HG03469 (cell line): ENCODE measurements around the gene AUTS2.

ENCODE experiments used
- ATAC-seq: cut with Tn5 transposase; IDR thresholded peaks from one replicate; pipeline ENCODE4 v1.9.1; 2021; ENCODE audit warnings: mild to moderate bottlenecking, moderate library complexity, moderate number of reproducible peaks; ENCODE audit not compliant: unreplicated experiment

AUTS2 gene

DNA sequence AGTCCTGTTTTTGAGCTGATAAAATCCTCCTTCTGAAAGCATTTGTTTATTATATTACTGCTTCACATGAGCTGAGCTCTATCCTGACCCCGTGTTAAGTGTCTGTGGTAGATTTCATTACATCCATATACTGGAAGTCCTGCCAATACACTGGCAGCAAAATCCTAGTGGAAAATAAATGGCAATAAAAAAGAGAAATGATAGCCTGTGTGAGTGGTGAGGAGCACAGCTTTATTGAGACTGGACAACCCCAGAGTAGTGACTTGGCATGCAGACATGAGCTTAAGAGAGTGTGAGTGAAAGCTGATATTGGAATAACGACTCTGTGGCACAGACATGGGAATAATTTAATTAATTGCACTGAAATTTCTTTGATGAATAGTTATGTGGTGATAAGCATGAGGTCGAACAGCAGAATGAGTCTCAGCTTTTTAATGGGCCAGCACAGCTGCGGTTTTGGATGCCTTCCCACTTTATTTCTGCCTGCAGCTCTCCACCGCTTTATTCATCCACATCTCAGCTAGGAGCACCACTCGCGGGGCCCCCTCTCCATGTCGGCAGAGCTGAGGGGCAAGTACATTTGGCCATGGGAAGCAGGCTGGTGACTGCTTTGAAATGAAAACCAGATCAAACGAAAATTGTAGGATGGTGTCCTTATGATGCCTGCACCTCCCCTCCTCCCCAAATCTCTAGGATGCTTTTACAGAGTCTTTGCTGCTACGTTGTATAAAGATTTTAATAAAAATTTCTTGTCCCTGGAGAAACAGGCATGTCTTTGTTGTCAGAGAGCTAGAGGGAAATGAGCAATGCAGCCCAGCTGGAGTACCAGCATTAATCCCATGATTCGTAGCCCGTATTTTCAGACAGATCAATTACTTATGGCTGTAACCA lies 494.3 kb downstream of the AUTS2 start:
- no peak for ATAC-seq

DNA sequence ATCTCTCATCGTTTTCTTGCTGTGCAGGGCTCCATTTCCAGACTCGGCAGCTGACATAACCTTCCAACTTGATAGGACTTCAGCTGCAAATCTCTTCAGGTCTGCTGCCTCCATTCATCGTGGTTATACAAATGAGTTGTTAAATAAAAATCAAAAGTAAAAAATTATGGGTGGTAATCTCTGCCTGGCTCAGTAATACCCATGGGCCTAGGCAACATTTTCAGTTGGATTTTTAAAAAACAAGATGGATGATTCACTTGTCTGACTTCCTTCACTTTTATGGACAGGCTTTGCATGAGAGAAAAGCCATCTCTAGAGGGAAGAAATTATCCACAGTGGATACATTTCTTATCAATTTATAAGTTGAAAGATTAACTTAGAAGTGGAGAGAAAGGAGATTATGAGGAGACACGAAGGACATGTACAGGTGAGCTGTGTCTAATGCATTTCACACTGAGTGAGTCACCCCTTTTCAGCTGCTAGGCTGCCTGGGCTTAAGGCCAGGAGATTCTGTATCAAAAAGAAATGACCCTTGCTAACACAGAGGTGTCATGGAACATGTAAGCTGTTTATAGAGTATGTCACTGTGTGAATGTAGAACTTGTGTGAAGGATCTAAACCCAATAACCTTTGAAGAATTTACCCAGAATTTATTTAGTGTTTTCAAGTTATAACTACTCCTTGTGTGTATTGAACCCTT lies 495.1 kb downstream of the AUTS2 start:
- ATAC-seq: no peak

DNA sequence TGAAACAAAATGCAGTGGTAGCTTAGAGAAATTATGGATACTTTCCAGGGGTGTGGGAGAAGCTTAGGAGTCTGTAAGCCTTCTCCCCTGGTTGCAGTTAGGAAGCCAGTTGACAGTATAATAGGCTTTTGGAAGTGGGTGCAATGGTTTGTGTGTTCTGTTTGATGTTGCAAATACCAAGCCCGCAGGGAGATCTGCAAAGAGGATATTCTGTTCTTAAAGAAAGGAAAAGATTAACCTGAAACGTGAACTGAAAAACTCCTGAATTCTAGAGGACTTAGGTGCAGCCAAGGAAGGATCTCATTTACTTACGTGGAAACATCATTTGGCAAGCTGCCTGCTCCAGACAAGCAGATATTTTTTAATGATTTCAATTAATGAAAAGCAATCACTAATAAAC lies 496.6 kb downstream of the AUTS2 start:
- ATAC-seq: no peak

DNA sequence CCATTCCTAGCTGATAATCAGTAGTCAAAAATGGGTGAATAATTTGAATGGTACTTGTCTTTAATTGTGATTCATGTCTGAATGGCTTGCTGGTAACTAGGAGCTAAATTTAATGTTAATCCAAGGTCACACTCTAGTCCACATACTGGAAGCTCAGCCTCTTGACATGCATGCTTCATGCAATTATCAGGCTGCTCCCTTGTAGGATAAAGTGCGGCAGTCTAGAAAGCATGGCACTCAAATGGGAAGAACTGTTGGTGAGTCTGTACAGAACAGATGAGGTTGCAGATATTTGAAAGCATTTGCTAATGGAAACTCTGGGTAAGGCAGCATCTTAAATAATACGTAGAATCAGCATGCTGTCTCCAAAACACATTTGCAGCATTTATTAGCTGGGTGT lies 499.4 kb downstream of the AUTS2 start:
- ATAC-seq: no peak

DNA sequence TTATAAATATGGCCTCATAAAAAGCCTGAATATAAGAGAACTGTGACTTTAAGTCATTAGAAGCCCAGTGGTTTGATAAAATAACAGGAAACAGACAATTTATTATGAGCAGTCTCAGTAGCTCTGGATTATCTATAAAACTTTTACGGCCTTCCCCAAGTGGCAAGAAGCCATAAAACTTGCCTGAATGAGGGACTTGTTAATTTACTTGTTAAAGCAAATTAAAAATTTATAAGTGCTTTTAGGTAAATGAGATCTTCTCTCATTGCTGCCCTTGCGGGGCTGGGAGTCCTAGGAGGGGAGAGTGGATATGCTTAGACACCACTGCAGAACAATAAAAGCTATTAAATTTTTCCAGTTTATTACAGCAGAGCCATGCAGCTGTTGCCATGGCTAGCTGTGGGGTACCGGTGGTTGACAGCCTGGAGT lies 499.9 kb downstream of the AUTS2 start:
- no peak for ATAC-seq

DNA sequence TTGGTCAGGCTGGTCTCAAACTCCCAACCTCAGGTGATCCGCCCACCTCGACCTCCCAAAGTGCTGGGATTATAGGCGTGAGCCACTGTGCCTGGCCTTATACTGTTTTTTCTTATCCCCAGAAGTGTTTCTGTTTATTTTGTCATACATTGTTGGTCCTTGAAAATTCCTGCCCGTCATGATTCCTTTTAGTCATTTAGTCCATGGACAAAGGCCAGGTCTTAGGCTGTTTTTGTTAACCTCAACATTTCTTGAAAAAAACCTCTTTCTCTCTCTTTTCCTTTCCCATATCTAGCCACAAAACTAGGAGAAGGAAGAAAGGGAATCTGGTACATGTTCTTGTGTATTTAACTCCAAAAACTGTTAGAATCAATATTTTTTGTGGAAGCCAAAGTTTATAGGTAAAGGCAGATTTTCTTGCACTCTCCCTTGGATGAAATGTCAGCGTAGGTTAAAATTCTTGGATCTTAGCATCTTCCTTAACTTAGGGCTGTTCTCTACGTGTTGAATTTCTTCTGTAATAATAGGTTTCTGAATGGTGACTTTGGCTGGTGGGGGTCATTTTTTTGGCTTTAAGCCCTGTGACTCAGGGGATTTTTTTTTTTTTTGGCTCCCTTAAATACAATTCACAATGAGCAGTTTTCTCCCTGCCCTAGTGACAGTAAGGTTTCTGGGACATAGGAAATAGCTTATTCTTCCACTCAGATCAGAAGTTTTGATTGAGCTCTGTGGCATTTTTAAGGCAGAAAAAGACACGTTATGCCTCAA lies 500.8 kb downstream of the AUTS2 start:
- no peak for ATAC-seq

DNA sequence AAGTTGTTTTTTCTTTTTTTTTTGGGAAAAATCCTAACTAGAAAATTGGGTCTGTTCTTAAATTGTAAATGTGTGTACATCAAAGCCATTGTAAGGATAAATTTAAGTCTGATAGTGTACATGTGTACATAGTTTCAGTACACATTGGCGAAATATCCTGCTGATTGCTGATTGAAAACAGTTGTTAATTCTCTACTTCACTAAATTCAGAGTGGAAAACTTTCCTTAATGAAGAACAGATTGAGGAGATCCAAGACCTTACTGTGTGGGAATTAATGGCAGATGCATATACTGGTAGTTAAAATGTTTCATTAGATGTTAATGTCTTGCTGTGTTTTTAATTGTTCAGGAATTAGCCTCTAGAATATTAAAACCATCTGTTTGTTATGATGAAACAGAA lies 506.0 kb downstream of the AUTS2 start:
- ATAC-seq: no peak

DNA sequence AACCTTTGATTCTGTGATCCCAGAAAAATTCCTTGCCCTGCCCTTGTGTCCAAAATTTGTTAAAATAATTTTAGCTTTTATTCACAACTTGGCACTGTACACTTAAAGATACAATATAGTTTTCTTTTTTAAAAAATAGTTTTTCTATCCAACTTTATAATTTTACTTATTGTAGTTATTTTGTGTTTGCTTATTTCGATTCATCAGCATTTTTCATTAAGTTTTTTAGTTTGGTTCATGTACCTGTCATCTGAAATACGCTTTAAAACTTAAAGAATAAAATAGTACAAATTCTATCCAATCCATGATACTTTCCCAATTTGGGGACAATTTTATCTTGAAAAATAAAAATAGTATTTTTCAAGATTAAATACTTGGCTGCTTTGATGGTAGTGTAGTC lies 514.8 kb downstream of the AUTS2 start:
- no peak for ATAC-seq

DNA sequence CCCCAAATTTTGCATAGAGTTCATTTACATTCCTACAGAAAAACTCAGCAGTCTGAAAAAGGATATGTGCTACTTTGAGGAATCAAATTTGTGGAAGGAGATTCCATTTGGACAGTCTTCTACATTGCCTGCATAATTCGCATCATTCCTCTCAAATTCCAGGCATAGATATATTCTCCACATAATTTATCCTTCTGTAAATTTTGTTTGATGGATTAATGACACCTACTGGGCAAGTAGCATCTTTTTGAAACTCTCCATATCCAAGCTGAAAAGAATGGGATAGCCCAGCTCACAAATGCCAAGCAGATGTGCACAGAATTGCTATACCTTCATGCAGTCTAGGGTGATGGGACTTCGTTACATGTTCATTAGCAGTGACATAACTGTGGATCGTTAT lies 515.3 kb downstream of the AUTS2 start:
- ATAC-seq: no peak

DNA sequence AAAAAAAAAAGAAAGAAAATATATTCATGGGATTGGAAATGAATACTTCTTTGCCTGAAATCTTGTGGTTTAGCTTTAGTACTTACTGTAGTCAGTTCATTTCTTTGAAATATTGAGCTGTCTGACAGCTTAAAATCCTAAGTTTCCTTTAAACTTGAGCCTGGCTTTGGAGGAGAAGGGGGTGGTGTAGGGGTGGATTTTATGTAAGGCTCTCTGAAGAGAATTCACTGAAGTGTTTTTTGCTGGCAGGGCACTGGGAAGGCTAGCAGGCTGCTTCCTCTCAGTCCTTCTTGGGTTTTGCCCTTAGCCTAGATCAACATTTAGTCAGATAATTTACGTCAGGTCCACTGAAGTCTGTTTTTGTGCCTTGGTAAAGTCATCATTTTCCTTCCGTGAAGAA lies 516.5 kb downstream of the AUTS2 start:
- ATAC-seq: no peak

DNA sequence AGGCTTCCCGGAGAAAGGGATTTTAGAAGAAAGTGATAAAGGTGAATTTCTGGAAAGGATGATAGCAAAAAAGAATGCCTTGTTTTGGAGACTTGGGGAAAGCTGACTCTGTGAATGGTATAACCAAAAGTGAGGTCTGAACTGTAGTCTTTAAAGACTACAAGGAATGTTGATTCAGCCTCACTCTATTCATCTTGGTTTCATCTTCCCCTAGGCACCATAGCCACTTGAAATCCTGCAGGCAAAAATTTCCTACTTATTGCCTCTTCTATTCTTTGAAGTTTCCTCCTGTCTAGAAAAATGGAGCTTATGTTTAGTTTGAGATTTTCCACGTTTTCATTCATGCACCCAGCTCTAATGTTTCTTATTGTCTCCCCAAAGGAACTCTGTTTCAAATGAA lies 518.0 kb downstream of the AUTS2 start:
- no peak for ATAC-seq

DNA sequence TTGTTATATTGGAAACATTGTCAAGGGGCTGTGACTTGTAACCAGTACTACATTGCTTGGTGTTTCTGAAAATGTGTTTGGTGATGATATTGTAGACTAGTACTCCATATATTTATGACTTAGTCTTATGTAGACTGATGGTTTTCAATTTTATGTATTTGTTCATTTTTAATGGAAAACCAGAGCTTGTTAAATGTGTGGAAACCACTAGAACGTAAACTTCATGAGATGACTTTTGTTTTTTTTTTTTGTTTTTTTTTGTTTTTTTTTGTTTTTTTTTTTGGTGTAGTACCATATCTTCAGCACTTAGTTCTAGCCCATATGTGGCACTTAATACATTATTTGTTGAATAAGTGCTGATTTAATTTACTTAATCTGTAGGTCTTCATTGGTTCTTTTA lies 518.6 kb downstream of the AUTS2 start:
- no peak for ATAC-seq

DNA sequence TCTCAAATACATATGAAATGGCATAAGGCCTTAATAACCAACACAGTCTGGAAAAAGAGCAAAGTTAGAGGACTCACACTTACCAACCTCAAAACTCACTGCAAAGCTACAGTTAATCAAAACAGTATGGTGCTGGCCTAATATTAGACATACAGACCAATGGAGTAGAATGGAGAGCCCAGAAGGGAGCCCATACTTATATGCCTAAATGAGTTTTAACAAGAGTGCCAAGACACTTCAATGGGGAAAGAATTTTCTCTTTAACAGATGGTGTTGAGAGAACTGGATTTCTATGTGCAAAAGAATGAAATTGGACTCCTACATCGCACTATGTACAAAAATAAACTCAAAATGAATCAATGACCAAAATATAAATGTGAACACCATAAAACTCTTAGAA lies 522.6 kb downstream of the AUTS2 start:
- no peak for ATAC-seq

DNA sequence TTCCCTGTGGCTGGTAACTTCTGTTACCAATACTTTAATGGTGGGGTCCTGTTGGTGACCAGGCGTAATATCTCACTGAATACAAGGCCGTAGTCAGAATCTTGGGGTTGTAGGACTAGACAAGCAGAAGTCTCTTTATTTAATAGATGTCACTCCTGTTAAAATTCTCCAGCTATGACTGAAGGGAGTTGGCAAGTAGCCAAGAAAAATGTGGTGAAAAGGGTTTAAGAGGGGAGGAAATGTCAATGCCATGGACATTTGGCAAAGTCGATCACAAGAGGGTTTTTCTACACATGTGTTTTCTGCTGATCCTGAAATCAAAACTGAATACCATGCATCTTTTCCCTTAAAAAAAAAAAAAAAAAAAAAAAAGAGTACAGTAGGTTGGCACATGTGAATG lies 533.5 kb downstream of the AUTS2 start:
- no peak for ATAC-seq

DNA sequence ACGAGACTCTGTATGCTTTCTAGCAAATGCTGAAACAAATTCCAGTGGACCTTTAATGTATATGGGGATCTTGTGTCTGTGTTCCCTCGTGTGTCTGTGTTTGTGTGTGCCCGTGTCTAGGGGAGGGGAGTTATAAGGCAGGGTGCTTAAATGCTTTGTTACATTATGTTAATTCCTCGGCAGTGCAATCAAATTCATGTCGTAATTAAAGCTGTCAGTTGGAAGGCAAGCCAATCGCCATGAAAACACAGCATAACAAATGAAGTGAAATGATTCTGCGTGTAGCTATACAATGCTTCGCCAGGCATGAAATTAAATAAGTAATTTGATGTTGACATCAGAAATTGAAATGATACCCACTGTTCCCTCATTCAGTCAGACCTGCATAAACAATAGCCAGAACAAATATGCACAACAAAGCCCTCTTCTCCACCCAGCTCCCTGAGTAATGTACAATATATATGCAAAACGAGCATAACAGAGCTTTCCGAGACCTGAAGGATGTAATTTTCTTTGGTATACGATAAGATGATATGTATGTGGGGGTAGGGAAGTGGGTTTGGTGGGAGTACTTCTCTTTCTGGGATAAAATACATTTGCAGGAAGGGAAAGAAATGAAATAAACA lies 534.1 kb downstream of the AUTS2 start:
- ATAC-seq: no peak

DNA sequence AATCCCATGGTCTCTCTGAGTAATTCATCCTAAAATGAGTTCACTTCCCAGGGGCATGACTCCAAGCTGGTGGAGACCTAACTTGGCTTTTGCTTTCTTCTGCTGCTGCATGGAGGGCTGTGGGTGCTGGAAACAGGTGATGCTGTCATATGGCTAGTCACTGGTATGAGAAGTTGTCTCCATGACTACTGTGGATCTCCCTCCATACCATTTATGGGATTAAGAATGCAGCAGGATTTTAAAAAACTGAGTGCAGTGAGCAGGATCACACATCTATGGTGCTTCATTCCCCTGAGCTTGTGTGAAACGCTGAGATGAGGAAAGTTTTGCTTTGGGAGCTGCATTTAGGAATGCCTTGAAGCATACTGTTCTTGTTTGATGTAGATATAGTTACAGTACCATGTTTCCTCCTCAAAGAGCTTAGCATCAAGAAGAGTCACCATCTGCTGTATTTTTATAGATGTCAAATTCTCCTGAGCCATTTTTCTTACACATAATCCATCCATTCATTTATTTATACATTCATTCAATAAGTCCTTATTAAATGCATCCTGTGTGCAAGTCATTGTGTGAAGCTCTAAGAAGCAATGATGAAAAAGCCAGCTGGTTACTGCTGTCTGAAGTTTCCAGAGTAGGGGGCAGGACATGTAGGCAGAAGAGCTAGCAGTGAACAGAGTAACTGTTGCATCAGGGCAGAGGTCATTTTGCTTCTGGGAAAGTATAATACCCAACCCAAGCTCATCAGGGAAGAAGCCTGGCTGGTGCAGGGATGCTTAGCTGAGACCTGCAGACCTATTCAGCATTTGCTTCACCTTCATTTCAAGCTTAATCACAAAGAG lies 534.8 kb downstream of the AUTS2 start:
- ATAC-seq: no peak

DNA sequence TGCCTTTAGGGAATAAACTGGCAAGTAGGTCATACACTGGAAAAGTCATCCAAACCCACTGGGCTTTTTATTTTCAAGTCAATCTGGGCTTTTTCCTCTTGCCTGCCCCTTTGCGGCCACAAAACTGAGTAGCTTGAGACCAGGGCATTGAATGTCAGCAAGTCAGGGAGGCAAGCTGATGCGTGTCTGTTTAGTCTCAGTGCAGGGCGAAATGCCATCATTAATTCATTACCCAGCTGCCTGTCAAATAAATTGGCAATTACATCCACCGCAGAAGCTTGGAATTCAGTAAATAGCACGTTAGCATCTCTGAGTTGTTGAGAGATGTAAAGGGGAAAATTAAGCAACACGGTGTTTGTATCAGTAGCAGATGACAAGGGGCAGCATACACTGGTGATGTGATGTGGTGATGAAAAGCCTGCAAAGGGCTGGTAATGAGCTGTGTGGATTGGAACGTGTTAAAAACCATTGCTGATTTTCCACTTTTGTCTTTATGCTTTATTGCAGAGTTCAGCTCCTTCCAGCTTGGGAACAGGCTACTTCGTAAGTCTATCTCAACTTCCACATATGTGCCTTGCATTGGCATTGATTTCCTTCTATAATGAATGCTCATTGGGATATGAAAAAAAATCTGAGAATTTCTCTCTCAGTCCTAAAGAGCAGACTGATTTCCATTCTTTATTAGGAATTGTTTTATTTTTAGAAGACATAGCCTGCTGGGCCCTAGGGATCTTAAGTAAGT lies 535.9 kb downstream of the AUTS2 start:
- ATAC-seq: no peak

DNA sequence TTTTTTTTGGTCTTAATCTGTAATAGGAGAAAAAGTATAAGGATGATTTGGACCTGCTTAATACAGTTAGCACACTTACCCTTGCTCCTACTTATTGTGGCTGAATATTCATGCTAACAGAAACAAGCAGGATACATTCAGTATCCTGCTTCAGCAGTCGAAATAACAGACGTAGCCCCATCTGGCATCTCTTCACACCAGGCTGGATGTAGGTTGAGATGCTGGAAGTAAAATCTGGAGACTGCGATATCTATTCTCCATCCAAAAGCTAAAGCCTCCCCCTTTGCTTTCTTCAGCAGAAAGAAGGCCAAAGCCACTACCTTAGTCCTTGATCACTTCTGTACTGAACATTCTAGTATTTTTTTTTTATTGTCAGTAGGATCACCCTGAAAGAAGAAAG lies 537.4 kb downstream of the AUTS2 start:
- no peak for ATAC-seq

DNA sequence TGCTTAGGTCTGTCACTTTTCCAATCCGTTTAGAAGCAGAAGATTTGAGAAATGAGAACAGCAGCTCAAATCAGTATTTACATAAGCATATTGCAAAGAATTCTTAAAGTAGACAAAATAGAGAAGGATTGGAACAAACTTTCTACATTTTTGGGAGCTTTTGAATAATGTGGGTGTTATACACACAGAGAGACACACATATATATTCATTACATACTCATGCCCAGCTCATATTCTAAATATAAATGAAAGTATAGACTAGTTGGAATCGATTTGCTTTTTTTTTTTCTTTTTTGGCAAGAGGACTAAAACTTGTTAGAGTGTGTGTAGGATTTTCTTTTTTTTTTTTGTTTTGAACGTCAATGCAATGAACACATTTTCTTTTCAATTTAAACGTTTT lies 538.9 kb downstream of the AUTS2 start:
- no peak for ATAC-seq
